SKM-1 (cell line): ENCODE measurements around the gene GHSR.

Experiments
- DNase-seq: peaks from one replicate; lab custom pipeline; 2025; ENCODE audit not compliant: unreplicated experiment; lab: John Stamatoyannopoulos, UW

GHSR gene

DNA sequence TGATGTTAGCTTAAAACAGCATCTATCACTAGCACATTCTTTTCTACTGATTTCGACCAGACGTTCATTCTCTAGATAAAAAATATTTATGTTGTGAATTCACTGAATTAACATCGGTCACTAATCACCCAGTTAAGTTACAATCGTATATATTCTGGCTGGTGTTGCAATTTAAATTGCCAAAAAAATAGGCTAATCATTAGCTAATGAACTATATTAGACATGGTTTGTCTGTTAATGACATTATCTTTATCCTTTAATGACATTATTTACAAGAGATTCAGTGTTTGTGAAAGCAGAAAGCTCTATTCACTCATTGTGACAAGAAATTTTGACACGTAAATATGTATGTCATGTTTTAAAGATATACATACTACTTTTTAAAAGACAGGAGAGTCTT, 6.7 kb downstream of the GHSR start:
- no peak for DNase-seq

DNA sequence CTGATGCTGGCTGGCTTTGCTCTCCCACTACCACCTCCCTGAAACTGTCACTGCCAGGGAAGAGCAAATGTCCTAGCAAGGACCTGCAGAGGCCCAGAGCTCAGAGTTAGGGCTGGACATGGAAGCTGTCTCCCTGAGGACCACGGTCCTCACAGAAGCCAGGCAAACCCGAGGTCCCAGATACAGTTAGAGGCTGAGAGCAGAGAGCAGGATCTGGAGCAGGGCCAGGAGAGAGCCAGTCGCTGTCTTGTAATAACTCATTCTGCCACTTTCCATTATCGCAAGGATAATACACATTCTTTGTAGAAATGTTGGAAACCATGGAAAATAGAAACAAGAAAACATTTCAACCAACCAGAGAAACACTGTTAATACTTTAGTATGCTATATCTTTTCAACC, 10.1 kb downstream of the GHSR start:
- no peak for DNase-seq

DNA sequence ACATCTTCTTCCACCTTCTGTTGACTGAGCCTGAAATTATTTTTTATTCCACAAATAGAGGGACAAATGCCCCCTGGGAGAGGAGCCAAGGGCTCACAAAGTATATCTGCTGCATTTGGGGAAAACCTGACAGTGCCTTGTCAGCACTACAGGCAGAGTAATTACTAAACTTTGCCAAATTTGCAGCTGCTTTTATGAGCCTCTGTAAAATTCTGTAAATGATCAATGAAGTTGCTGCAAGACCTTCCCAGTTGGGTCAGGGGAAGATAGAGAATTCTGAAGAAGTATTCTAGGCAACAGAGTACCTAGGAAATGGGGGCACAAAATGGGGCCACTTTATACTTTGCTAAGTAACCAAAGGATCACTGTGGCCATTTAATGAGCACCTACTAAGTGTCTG, 10.5 kb downstream of the GHSR start:
- DNase-seq = no peak

DNA sequence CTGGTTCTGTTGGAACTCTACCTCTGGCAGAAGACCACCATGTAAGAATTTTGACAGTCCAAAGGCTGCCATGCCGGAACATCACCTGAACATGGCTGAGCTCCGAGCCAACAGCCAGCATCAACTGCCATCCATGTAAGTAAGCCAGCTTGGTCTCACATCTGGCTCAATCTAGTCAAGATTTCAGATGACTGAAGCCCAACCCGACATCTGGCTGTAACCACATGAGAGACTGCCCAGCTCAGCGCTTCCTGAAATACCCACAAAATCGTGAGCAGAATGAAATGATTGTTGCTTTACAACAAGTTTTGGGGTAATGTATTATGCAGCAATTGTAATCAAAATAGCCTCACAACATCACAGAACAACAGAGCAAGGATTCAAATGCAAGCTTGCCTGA, 32.9 kb downstream of the GHSR start:
- no peak for DNase-seq

DNA sequence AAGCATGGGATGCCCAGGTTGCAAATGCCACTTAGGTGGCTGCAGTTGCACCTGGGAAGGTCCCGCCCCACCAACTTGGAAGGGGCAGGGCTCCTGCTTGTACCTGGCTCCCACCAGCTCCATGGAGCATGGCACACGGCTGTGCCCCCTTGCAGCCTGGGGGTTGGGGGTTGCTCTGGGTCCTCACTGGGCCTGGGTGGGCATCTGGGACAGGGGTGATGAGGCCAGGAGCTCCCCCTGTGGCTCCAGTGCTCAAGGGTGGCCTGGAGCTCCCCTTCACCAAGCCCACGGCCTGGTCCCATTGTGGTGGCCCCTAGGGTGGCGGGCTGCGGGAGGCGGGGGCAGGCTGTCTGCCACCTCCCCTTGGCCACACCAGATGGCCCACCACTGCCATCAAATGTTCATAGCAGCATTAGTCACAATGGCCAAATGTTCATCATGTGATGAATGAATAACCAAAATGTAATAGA, 36.7 kb downstream of the GHSR start:
- no peak for DNase-seq

DNA sequence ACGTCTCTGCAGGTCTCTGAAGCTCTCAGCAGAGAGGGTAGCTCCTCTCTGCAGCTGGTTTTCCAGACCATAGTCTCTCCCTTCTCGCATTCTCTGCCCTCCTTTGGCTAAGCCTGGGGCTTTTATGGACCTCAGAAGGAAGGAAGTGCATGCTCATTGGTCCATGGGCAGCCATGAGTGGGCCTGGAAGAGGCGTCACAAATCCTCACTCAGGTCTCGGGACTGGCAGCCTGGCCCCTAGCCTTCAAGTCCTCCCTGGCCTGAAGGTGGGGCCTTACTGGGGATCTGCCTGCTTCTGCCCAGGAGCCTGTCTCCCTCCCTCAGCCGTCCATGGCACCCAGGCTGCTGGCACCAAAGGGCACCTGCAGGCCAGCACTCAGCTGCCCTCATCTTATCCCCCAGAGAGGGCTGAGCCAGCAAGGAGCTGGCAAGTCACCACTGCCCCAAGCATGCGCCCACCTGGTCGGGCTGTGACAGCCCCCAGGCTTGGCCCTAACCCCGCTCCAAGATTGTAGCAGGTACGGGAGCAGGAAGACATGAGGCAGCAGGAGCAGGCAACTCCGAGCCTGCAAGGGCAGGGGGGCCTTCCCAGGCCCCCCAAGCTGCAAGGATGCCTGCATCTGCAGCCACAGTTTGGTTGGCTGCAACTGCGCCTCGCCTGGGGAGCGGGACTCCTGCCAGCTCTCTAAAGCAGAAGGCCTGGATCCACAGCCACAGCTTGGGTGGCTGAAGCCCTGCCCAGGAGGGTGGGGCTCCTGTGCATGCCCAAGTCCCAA, 37.4 kb downstream of the GHSR start:
- DNase-seq = no peak

DNA sequence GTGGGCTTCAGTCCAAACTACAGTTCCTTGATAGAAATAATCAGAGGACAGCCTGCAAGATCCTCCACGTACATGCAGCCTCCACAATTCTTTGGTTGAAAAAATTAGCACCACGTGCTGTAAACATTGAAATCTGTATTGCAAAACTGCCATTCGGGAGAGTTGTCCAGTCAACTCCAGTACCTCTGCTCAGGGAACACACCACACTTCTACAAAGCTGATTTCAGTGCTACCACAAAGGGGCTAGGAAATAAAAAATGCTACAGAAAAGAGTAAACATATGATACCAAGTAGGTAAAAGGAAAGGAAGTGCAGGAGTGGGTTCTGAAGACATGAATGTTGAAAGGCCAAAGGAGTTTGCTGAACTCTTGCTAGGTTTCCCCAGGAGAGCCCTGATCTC, 40.4 kb downstream of the GHSR start:
- DNase-seq = no peak

DNA sequence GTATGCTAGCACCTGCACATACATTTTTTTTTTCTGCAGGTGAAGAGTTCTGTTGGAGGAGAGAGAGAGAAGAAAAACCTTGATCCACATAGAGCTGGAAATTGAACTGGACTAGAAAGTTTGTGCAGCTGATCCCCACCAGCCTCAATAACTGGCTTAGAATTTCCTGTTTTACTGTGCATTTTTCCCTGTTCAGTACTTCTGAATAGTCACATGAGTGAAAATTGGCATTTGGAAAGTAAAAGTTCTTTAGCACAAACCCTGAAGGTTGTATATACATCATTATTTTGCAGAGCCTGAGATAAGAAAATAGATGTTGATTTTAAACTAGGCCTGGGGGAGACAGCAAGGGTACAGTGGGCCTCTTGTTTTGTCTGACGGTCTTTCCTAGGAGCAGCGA, 42.3 kb downstream of the GHSR start:
- DNase-seq = no peak

DNA sequence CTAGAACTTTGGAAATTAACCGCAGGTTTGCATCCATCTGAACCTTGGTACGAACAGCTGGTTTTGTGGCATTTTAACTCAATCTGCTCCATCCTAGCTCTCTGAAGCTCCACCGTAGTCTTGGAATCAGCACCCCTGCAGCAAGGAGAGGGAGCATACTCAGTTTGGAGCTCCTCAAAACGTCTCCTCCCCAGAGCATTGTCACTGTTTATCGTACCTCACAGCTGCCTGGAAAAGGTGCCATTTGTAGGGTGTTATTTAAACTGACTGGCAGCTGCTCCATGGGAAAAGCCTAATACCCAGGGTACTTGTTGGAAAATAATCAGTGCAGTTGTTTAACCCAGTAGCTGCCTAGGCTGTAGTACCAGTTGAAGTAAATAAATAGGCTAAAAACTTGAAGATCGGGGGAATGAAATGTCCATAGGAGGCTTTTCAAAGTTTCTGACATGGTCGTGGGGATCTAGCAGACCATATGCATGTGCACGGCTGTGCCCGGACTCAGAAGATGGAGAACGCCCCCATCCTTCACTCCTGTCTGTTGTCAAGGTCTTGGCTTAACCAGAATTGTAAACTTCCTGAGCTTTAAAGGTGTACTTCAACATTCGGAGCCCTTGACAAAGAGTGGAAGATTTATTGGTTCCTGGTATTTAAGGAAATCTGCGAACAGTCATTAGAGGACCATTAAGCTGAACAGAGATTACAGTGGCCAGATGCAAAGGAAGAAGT, 43.9 kb downstream of the GHSR start:
- DNase-seq = no peak

DNA sequence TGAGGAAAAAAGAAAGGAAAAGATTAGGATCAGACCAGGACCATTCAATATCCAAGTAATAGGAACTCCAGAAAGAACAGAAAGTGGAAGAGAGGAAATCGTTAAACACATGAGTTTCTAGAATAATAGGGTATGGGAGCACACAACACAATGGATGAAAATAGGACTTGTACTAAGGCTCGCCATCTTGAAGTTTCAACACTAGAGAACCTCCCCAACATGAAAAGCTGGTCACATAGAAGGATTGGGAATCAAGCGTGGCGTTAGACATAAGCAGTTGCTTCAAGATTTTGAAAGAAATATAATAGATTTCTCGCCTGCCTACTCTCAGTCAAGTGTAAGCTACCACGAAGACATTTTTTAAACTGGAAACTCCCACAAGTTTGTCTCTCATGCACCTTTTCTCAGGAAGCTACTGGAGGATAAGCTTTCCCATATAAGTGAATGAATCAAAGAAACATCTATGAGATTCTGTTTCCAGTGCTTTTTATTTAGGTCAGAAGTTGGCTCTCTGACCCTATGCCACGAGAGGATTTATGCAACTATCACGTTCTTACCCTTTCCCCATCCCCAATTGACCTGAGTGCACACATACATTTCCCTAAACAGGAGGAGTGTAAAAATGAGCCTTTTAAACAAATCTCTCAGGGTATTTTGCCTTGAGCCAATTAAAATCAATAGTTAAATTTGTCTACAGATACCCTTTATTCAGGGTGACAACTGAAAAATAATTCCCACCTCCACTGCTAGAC, 45.2 kb downstream of the GHSR start:
- no peak for DNase-seq

DNA sequence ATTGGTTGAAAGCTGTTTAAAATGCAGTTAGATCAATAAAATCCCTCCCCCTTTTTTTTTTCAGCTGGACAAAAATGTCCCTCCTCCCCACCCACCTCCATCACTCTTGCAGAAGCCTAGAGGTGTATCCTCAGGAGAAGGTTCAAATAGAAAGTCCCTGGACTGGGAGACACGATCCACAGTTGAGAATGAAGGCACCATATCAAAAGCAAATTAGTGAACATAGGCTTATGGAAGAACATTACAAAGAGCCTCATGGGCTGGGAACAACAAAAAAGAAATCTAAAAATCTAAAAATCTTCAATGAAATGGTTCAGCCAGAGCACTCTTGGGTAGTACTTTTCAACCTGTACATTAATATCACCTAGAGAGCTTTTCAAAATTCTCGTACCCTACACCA, 46.2 kb downstream of the GHSR start:
- no peak for DNase-seq

DNA sequence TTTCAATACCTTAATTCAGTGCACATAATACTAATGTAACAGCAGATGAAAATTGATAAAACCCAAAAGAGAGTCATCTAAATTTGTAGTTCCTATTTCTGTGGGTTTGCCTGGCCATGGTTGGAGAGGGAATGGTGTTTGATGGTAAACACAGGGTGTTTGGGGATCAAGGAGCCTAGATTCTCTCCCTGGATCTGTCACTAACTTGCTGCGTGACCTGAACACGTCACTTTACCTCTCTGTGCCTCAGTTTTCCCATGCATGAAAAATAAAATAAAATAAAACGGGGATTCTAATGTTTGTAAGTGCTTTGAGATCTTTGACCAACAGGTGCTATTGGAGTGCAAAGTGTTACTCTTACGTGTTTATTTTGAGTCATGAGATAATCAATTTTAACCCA, 49.8 kb downstream of the GHSR start:
- DNase-seq = no peak

DNA sequence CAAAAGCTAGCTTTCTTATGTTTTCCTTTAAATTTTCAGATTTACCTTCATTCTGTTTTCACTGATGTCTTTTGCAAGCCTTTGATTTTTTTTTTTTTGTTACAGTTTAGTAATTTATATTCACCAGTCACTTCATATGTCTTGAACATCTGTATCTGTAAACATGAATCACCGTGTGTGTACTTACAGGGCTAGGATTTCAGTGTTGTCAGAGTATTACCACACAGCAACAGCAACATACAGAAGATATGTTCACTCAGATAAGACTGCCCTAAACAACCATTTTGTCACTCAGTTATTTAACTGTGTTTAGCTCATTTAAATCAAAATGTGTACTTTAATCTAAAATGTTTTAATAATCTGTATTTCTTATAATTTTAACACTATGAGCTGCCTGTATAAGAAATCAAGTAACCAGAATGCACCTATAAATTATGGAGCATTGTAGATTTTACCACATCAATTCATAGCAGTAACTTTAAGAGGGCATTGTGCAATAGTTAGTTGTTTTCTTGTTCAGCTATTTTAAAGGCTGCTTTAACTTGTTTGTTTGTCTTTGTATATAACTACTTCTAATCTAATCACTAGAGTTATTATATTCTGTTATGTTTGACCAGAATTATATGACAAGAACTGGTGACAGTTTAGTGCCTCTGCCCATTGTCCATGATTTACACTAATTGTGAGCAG, 50.4 kb downstream of the GHSR start:
- no peak for DNase-seq

DNA sequence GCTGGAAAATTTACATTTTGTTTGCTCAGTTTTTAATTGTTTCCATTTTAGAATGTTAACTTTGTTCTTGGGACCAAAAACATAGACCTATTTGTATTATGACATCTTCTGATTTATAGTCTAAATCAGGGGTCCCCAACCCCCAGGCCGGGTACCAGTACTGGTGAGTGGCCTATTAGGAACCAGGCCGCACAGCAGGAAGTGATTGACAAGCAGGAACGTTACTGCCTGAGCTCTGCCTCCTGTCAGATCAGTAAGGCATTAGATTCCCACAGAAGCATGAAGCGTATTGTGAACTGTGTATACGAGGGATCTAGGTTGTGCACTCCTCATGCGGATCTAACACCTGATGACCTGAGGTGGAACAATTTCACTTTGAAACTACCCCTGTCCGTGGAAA, 51.9 kb downstream of the GHSR start:
- DNase-seq = no peak

DNA sequence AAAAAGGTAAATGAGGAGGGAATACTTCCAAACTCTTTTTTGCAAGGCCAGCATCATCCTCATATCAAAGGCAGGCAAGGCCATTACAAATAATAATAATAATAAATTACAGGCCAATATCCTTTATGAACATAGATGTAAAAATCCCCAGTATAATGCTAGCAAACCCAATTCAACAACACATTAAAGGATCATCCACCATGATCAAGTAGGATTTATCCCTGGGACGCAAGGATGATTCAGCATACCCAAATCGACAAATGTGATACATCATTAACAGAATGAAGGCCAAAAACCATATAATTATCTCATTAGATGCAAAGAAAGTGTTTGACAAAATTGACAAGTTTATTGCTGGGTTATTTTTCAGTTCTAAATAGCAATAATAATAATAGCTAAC, 53.6 kb downstream of the GHSR start:
- DNase-seq = no peak
